Measurements from ENCODE around the gene MTOR.

MTOR gene

DNA sequence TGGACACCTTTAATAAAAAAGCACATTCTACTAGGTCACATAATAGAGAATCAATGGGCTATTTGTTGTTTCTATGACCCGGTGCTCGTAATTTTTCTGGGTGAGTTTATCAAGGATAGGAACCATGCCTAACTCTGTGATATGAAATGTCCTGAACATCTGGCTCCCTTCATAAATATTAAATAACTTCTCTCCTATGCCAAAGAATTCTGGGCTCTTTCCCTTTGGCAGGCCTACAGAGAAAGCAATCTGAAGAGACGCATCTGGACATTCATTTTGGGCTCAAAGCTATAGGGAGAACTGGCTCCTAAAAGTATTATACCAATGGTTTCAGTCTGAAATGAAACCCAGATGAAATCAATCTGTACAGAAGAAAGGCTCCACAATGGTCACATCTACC lies 112.0 kb downstream of the MTOR start:
- DNase-seq (ENCODE audit: low spot score): no peak

DNA sequence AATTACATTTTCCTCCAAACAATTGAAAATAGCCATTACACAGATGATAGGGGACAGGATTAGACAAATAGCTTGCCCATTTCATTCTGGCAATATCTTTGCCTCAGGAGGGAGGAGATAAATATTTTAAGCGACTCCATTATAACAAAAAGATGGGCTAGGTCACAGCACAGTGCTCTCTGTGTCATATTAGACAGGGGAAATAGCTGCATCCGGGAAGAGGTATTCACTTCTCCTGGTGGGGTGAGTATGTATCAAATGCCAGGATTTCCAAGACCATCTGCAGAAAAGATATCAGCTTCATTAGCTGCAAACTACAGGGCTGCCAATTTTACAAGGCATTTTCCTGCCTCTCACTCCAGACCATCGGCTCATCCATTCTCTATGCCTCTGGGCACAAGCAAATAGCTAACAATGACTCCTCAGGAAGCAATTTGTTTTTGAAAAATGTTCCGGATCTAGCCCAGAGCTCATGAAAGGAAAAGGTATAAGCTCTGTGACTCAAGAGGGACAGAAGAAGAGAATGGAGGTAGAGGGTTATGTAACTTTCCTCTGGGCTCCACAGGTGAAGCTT lies 115.1 kb downstream of the MTOR start:
- no peak for DNase-seq (ENCODE audit: low spot score)

DNA sequence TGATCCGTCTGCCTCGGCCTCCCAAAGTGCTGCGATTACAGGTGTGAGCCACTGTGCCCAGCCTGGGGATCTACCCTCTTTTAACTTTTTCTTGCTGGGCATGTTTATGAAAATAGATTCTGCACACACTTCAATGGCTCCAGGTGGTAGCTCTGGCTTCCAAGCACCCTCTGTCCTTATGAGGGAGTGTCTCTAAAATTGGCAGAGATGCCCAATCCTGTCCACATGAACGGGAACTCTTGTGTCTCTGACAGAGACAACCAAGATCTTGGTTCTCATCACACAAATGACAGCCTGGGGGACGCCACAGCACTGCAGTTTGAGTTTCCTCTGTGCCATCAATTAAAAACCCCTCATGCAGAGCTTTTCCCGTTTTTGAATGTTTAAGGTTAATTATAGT lies 116.6 kb downstream of the MTOR start:
- DNase-seq (ENCODE audit: low spot score): no peak

DNA sequence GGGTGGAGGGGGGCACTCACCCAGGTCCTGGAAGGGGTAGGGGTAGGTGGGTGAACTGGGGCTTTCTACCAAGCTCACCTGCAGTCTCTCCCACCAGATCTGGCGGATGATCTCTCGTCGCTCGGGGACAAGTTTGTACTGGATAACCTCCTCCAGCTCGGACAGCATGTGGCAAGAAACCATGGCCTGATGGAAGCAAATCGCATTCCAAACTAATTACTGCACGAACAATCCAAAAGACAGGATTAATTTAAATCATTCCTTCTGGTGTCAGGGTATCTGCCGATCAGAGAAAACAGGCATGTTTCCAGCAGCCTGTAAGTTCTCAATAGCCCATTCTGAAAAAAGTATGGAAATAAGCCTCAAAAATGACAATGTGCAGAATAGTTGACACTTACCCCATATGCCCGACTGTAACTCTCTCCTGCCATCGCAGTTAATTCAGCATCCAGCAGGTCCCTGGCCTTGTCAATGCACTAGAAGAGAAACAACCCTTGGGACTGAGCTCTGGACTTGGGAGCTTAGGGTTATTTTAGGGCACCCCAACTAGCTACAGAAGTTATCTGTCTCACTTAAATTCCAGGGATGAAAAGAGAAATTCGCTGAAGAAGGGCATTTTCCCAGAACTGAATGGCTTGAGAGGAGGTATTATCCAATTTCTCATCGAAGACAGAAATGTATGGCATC lies 117.6 kb downstream of the MTOR start:
- DNase-seq (ENCODE audit: low spot score): no peak

DNA sequence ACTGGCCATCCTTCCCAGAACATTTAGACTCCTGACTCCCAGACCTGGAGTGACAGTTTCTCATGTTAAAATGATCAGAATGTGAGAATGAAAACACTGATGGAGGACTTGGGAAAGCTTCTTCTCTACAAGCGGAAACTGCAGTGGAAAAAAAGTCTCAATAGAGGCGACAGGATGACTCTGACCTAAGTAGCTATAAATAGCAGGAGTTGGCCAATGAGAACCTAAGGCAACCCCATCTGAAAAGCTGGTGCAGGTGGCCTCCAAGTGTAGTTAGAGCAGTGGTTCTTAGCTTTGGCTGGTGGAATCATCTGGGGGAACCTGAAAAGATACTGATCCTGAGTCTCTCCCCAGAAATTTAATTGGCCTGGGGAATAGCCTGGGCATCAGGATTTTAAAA lies 118.4 kb downstream of the MTOR start:
- no peak for DNase-seq (ENCODE audit: low spot score)

DNA sequence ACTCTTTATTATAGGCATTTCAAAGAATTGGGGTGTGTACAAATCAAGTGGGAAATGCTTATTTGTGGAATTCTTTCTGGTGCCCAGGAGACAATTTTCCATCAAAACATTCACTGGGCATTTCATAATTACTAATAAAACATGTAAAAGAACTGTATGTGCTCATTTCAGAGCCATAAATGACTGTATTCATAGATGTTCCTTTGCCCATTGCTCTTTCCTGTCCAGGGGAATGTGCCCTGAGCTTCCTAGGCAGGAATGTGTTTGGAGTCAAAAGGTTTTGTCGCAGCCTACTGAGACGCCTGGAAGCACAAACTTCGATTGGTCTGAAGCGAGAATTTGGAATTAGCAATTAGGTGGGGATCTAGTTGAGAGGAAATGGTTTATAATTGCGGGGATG lies 119.0 kb downstream of the MTOR start:
- no peak for DNase-seq (ENCODE audit: low spot score)

DNA sequence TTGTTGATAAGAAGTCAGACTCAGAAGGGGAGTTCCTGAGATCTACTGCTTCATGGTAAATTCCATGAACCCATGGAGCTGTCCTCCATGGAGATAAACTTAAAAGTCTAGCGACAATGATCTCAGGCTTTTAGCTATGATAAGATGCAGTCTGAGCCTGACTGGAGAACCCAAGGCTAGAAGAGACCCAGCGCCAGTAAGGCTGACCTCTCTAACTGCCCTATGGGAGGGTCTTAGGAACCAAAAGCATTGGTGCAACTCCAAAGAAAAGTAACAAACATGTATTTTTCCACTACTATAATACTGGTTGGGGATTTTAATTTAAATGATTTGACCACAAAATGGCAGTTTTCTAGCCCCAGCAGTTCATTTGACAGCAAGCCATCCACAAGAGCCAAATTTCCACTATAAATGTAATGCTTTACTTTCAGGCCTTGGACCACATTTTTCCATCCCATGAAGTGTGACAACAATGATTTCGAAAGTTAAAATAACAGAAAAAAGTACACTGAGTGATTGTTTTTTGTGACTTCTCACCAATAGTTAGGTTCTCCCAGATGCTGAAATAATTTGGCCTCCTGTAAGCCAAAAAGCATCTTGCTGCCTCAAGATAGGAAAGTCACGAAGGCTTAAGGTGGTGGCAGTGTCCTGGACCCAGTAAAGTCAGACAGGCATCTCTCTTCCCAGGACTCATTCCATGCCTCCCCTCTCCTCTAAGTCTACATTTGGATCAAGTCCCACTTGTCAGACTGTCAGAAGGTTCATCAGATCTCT lies 119.5 kb downstream of the MTOR start:
- no peak for DNase-seq (ENCODE audit: low spot score)

DNA sequence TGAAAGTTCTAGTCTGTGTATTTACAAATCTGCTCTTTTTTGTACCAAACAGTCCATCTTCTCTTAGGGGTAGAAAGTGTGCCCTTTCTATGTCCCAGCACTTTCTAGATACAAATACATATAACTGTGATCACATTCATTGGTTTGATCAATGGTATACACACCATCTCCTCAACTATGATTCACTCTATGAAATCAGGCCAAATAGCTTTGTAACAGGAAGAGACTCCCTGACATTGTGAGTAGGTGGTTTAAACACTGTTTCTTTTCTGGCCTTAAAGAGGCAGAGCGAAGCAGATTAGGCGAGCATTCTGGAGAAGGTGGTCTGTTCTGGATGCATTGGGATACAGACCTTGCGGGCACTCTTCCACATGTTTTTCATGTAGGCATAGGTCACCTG lies 123.4 kb downstream of the MTOR start:
- no peak for DNase-seq (ENCODE audit: low spot score)

DNA sequence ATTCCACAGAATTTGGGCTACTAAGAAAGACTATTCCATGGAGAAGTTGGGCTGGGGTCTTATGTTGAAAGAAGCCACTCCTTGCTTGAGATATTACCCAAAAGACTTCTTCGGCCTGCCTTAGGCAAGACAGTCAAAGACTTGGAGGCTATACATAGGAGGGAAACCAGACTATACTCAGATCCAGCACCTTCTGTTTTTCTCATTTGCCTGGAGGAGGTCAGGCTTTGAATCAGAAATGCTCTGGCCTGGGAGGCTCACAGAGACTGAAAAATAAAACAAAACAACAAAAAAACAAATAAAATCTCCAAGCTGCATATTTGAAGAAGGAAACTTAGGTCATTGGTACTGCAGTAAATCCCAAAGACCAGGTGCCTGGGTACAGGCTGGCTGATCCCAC lies 124.3 kb downstream of the MTOR start:
- no peak for DNase-seq (ENCODE audit: low spot score)

DNA sequence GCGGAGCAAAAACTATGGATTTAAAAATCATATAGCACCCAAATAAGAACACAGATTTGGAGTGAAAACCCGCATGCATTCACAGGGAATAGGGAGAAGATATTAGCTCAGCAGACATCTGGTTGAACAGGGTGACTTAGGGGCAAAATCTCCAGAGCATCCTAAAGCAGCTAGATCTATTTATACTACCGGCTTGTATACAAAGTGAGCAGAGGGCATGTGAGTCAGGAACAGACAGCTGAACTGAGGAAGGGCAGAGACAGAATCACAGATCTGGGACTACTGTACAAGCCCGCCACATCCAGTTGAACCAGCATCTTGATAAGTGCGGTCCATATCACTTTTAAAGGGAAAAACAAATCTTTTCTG lies 127.5 kb downstream of the MTOR start:
- DNase-seq (ENCODE audit: low spot score): no peak

DNA sequence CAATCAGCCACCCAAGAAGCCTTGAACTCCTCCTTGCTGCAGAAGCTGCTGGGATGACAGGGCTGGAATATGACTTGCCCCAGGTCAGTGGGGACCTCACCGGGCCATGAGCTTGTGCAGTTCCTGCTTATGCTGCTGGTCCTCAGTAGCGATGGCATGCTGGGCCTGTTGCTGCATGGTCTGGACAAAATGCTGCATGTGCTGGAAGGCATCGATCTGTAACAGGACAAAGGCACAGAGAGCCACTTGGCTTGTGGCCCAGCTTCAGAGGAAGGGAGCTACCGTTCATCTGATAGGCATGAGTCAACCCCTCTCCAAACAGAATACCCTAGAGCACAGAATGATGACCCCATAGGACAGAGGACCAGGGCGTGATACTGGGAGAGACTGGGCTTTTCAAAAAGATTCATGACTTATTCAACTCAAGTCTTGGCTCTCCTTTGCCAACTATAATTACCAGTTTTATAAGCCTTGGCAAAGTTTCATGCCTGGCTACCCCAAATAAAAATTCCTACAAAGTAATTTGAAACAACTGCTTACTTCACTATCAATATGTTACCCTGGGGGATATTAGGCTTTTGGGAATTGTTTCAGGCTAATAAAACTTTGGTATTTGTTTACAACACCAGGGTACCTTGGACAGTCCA lies 128.0 kb downstream of the MTOR start:
- DNase-seq (ENCODE audit: low spot score): no peak

DNA sequence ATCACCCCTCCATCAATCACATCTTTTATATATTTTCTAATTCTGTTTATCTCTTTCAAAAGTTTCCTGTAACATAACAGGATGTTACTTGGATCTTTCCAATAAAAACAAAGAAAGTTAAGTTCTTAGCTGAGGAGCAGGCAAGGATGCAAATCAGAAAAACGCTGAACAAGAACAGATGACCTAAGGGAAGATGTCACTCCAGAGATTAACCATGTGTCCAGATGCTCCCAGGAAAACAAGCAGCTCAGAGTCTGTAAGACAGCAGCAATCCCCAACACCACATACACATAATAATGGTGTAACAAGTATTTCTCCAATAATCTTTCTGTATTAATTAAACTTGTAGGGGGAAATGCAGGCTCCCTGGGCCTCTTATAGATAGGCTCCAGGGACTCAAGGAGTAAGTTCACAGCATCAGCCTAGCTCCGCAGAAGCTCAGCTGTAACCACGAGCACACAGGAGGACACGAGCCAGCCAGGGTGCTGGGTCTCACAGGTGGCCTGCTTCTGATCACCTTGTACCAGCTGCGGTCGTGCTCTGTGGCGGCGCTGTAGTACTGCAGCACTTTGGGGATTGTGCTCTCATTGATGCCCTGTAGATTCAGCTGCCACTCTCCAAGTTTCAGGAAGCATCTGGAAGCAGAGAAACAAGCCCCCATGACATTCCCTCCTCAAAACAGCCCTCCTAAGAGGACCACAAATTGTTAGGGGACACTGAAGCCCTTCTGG lies 129.6 kb downstream of the MTOR start:
- no peak for DNase-seq (ENCODE audit: low spot score)

DNA sequence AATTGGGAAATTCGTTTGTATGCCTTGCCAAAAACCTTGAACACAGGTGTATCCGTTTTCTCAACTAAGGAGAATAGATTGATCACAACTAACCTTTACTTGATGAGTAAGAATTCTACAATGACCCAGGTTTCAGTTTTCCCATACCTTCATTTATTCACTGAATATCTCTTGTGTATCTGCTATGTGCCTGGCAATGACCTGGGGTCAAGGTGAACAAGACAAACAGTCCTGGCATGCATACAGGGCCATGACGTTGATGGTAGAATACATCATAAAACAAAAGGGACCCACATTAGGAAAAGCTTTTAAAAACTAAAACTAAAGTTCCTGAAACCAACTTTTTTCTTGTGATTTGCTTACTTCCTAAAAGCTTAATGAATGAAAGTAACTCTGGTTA lies 130.5 kb downstream of the MTOR start:
- no peak for DNase-seq (ENCODE audit: low spot score)

DNA sequence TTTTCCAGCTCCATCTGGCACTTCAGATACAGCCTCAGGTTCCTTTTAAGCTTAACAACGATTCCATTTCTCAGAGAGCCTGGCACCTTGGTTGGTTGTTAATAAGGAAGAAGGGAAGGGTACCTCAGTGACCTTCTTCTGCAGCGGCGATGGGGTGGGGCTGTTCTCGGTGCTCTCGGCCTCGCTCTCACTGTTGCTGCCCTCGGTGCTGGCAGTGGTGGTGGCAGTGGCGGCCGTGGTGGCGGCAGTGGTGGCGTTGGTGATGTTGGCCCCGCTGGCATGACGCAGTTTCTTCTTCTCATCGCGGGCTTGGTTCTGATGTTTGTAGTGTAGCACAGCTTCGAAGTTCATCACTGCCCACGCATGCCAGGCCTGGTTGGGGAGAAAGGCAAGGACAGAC lies 131.9 kb downstream of the MTOR start:
- DNase-seq (ENCODE audit: low spot score): no peak

DNA sequence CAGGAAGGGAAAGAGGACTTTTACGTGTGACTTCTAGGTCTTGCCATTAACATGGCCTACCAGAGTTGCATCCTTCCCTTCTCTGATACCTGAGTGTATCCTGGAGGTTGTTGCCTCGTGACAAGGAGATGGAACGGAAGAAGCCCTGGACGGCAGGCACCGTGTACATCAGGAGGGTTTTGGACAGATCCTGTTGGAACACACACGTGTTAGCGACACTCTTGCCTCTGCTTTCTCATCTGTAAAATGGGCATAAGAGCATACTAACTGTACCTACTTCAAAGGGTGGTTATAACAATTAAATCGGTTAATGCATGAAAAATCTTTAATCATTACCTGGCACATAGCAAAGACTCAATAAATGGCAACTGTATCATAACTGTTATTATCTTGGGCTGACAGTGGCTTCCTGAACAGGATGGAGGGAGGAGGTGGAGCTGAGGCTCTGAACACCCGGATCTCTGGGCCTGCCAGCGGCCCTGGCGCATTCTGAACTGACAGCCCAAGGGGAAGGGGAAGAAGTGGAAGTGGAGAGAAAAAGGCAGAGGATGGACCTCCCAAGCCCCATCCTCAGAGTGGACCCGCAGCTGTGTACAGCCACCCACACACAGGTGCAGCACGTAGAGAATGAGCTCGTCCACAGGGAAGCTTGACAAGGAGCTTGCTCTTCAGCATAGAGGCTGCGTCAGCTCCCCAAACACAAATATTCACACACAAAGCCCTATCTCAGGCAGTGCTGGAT lies 132.5 kb downstream of the MTOR start:
- DNase-seq (ENCODE audit: low spot score): no peak

DNA sequence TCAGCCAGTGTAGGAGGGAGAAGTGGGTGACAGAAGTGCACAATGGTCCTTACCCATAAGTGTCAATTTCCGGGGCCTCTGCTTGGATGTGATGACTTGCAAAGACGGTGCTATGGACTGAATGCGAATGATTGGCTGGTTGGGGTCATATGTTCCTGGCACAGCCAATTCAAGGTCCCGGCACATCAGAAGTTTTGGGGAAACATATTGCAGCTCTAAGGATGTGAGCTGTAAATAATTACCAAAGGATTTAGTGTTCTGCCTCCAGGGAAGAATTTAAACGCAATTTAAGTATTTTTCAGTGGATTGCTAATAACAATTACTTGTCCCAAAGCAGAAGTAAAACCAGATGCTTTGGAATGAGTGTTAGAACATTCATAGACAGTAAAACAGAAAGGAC lies 135.8 kb downstream of the MTOR start:
- no peak for DNase-seq (ENCODE audit: low spot score)

DNA sequence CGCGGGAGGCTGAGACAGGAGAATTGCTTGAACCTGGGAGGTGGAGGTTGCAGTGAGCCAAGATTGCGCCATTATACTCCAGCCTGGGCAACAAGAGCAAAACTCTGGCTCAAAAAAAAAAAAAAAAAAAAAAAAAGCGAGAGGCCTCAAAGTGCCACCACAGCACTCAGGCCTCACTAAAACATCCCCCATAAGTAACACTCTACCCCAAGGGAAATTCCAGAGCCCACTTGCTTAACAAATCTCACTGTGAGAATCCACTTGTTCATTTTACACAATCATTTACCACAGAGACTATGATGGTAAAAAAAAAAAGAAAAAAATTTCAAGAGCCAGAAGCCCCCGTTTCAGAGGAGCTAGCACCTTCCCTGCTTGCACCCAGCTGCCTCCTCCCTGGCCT lies 136.4 kb downstream of the MTOR start:
- no peak for DNase-seq (ENCODE audit: low spot score)

DNA sequence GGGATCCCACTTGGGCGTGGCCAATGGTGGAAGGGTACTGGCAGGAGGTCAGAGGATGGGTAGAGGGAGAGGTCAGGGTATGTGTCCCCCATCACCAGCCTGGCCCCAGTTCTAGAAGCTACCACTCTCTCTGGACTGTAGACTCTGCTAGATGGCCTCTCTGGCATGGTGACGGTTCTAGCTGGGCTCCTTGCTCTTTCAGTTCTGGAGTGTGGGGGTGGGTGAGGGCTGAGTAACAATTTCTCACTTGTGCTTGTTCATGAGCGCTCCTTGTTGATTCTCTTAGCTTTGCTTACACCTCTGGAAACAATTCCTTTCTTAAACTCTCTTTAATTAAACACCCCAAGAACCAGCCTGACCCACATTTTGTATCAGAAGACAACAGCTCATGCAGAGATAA lies 137.4 kb downstream of the MTOR start:
- no peak for DNase-seq (ENCODE audit: low spot score)

DNA sequence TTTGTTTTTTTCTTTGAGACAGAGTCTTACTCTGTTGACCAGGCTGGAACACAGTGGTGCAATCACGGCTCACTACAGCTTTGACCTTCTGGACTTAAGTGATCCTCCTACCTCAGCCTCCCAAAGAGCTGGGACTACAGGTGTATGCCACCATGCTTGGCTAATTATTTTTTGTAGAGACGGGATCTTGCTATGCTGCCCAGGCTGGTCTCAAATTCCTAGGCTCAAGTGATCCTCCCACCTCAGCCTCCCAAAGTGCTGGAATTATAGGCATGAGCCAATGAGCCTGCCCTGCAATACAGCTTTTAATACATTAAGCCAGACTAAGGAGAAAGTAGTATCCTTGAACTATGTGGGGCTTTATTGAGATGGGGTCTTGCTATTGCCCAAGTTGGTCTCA lies 146.0 kb downstream of the MTOR start:
- no peak for DNase-seq (ENCODE audit: low spot score)

DNA sequence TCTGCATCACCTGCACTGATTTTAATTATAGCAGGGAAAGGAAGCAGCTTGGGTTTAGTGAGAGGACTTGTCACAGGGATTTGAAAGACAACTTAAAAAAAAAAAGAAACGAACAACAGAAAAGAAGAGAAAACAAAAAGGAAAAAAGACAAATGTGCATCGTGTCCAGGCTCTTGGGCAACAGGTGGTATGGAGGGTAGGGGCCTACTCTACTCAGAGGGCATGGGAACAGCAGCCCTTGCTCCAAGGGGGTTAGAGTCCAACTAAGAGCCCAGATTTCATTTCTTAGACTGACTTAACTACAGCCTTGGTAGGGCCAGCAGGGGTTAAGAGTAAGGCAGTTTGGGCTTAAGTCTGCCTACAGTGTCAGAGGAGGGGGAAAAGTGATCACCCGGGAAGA lies 147.4 kb downstream of the MTOR start:
- no peak for DNase-seq (ENCODE audit: low spot score)

DNA sequence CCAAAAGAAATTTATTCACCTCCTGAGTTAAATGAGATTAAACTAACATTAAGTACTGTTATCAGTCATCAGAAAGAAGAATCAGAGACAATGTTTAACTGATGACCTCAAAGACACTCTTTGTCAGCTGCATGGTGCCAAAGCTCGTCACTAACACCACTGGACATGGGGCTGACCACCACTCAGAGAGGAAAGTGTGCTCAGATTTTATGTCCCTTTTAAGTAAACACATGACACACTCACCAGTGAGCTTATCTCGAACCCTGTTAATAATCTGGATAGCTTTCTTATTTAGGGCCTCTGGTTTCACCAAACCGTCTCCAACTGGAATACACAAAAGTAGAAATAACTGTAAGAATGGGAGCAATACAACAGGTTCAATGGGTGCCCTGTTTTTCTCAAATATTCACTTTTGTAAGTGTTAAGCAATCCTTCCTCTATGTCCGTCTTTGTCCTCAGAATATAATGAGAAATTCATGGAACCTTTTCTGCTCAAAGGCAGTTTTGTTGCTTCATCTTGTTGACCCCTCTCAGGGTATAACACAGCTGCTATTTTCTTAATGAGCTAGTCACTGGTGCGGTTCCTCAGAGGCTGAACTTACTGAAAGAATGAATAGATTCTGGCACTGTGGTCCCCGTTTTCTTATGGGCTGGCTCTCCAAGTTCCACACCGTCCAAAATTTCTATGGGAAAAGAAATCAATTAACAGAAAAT lies 153.1 kb downstream of the MTOR start:
- DNase-seq (ENCODE audit: low spot score): peak; percentile 90
